ENCODE data around the gene METAP2.

- TF ChIP-seq, protein P1, sequence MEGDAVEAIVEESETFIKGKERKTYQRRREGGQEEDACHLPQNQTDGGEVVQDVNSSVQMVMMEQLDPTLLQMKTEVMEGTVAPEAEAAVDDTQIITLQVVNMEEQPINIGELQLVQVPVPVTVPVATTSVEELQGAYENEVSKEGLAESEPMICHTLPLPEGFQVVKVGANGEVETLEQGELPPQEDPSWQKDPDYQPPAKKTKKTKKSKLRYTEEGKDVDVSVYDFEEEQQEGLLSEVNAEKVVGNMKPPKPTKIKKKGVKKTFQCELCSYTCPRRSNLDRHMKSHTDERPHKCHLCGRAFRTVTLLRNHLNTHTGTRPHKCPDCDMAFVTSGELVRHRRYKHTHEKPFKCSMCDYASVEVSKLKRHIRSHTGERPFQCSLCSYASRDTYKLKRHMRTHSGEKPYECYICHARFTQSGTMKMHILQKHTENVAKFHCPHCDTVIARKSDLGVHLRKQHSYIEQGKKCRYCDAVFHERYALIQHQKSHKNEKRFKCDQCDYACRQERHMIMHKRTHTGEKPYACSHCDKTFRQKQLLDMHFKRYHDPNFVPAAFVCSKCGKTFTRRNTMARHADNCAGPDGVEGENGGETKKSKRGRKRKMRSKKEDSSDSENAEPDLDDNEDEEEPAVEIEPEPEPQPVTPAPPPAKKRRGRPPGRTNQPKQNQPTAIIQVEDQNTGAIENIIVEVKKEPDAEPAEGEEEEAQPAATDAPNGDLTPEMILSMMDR (IDR thresholded peaks at IDR 0.05; ENCODE audit: low read length): no peak
- TF ChIP-seq EZH2 (IDR thresholded peaks at IDR 0.05; ENCODE audit: borderline replicate concordance, low read length): no peak
Observed at GRCh38 chr12:95518944-95519343, 45.0 kb downstream of the METAP2 start.
